HepG2 (cell line): Measurements from ENCODE around the gene TH. TPM values are rescaled to one million over a fixed set of nuclear protein-coding genes. Genes with fewer than 3 reads are reported as not detected.

Experiments
- CHD4 ChIP-seq: fragments of 200-600 bp; sonication (generic); IDR thresholded peaks from 2 replicates; pipeline ENCODE4 v1.7.0; 2017; ENCODE audit warnings: mild to moderate bottlenecking, low read length, borderline replicate concordance
- CREM ChIP-seq, 2 experiments: sonication (generic) in 1 of 2; formaldehyde crosslinking in 1 of 2; IDR thresholded peaks; 2 replicates each; pipeline versions ENCODE4 v1.4.0 to v1.6.1; 2016 to 2020; ENCODE audit warnings: antibody characterized with exemption in 1 of 2, mild to moderate bottlenecking in 1 of 2, missing genetic modification reagents in 1 of 2
- DMAP1 ChIP-seq: IDR thresholded peaks from 2 replicates; pipeline ENCODE4 v1.6.1; 2016
- FOXO1 ChIP-seq: sonication (generic); formaldehyde crosslinking; IDR thresholded peaks from 2 replicates; pipeline ENCODE4 v1.4.0; 2020; ENCODE audit warnings: missing genetic modification reagents
- MTA1 ChIP-seq: sonication (generic); formaldehyde crosslinking; IDR thresholded peaks from 2 replicates; pipeline ENCODE4 v1.4.0; 2020; ENCODE audit warnings: missing genetic modification reagents, mild to moderate bottlenecking, borderline replicate concordance
- NFKBIZ ChIP-seq: IDR thresholded peaks from 2 replicates; pipeline ENCODE4 v1.6.1; 2018; ENCODE audit warnings: missing genetic modification reagents, missing compliant biosample characterization
- SIX1 ChIP-seq: sonication (generic); formaldehyde crosslinking; IDR thresholded peaks from 2 replicates; pipeline ENCODE4 v1.4.0; 2020; ENCODE audit warnings: missing genetic modification reagents, borderline replicate concordance
- SMC3 ChIP-seq: IDR thresholded peaks from 2 replicates; pipeline ENCODE4 v1.6.1; 2011; ENCODE audit warnings: low read length, improper control_type of control experiment
- SP1 ChIP-seq, 2 experiments: fragments of 450-650 bp in 1 of 2; sonication (generic) in 1 of 2; formaldehyde crosslinking in 1 of 2; IDR thresholded peaks; 2 replicates each; pipeline versions ENCODE4 v1.4.0 to v1.6.1; 2016 to 2020; ENCODE audit warnings: missing genetic modification reagents in 1 of 2
- TBX2 ChIP-seq: sonication (generic); formaldehyde crosslinking; IDR thresholded peaks from 2 replicates; pipeline ENCODE4 v1.5.0; 2020; ENCODE audit warnings: missing genetic modification reagents, mild to moderate bottlenecking, borderline replicate concordance
- TCF12 ChIP-seq, 2 experiments: fragments of 450-650 bp in 1 of 2; sonication (generic) in 1 of 2; formaldehyde crosslinking in 1 of 2; IDR thresholded peaks; 2 replicates each; pipeline versions ENCODE4 v1.6.1 to v1.8.0; 2017 to 2022; ENCODE audit warnings: antibody characterized with exemption in 1 of 2, mild to moderate bottlenecking in 1 of 2, missing genetic modification reagents in 1 of 2, moderate library complexity in 1 of 2
- ZBTB21 ChIP-seq: sonication (generic); formaldehyde crosslinking; IDR thresholded peaks from 2 replicates; pipeline ENCODE4 v1.4.0; 2020; ENCODE audit warnings: missing genetic modification reagents
- ZMYM3 ChIP-seq: sonication (generic); formaldehyde crosslinking; IDR thresholded peaks from 2 replicates; pipeline ENCODE4 v1.5.1; 2020; ENCODE audit warnings: mild to moderate bottlenecking, missing genetic modification reagents
- ZNF547 ChIP-seq: sonication (generic); formaldehyde crosslinking; IDR thresholded peaks from 2 replicates; pipeline ENCODE4 v1.5.1; 2020; ENCODE audit warnings: mild to moderate bottlenecking, missing genetic modification reagents
- polyA plus RNA-seq, 8 experiments: library from polyadenylated mRNA; depleted of rRNA in 3 of 8; stranded (reverse) in 7 of 8; unstranded in 1 of 8; fragments of >200 nt; fragmentation: Illumina TruSeq in 4 of 8; extraction: Trizol in 4 of 8; gene quantifications; 2 replicates each; pipeline versions ENCODE4 v1.2.1 to v1.2.3, GENCODE V29; 2011 to 2016; ENCODE audit warnings: low read depth in 4 of 8, missing spikeins in 1 of 8, mixed read lengths in 1 of 8; ENCODE audit not compliant: insufficient read depth in 1 of 8
- total RNA-seq, 5 experiments: library from RNA; depleted of rRNA; stranded (reverse); fragments of >200 nt; fragmentation: Illumina TruSeq; extraction: Trizol; gene quantifications; 2 replicates each; pipeline ENCODE4 v1.2.3, GENCODE V29; 2016; ENCODE audit warnings: low read depth in 1 of 5
- TF ChIP-seq, protein P1 (sequence below): sonication (generic); formaldehyde crosslinking; IDR thresholded peaks from 2 replicates; pipeline ENCODE4 v1.4.0; 2020; ENCODE audit warnings: mild to moderate bottlenecking, missing genetic modification reagents, borderline replicate concordance
- TF ChIP-seq, protein P2 (sequence below): sonication (generic); formaldehyde crosslinking; IDR thresholded peaks from 2 replicates; pipeline ENCODE4 v1.4.0; 2020; ENCODE audit warnings: missing genetic modification reagents, borderline replicate concordance
- TF ChIP-seq, protein P3 (sequence below): sonication (generic); formaldehyde crosslinking; IDR thresholded peaks from 2 replicates; pipeline ENCODE4; 2020; ENCODE audit warnings: missing genetic modification reagents, mild to moderate bottlenecking, borderline replicate concordance
- TF ChIP-seq, protein P4 (sequence below): sonication (generic); formaldehyde crosslinking; IDR thresholded peaks from 2 replicates; pipeline ENCODE4 v1.9.0; 2022; ENCODE audit warnings: low read depth, missing genetic modification reagents

TH gene
- total and polyA plus RNA-seq, 2 of the 13 experiments (the other 11 are each of a cell fraction or from before 2014, with no cell fraction given): 0.36 TPM; not detected in 1

DNA sequence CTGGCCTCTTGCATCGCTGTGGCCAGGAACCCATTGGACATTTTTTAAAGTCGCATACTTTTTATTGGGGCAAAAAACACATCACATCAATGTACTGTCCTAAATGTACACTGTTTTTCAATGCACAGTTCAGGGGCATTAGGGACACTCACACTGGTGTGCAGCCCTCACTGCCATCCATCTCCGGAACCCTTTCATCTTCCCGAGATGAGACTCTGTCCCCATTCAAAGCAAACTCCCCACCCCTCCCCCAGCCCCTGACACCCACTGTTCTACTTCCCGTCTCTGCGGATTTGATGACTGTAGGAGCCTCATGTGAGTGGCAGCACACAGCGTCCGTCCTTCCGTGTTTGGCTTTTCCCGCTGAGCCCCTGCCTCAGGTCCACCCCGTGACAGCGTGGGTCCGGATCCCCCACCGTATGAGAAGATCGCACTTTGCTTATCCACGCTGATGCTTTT lies 41.8 kb upstream of the TH start (continued):
- TF ChIP-seq SMC3 (0 out of 2 replicates have a peak, but pooled peaks have one; percentile 13), FOXO1 (0 out of 2 replicates have a peak, but pooled peaks have one; percentile 42), TCF12 (IDR thresholded peaks at IDR 0.05) (no peak), TCF12 (CRISPR knock-in tag; IDR thresholded peaks at IDR 0.05) (0 out of 2 replicates have a peak, but pooled peaks have one; percentile 49), CHD4 (no peak), TBX2 (peak; percentile 75), ZMYM3 (peak; percentile 72; the same call in 1 of the 2 replicates), ZNF547 (CRISPR knock-in tag) (0 out of 2 replicates have a peak, but pooled peaks have one; percentile 8), MTA1 (0 out of 2 replicates have a peak, but pooled peaks have one; percentile 25), ZBTB21 (no peak), CREM (IDR thresholded peaks at IDR 0.05) (peak; percentile 65), CREM (CRISPR knock-in tag; IDR thresholded peaks at IDR 0.05) (no peak), DMAP1 (CRISPR knock-in tag) (no peak), SIX1 (peak; percentile 29; the same call in 1 of the 2 replicates), SP1 (IDR thresholded peaks at IDR 0.05) (no peak), SP1 (CRISPR knock-in tag; IDR thresholded peaks at IDR 0.05) (peak; percentile 24; the same call in 1 of the 2 replicates), NFKBIZ (CRISPR knock-in tag) (0 out of 2 replicates have a peak, but pooled peaks have one; percentile 23)
- TF ChIP-seq, protein P1, sequence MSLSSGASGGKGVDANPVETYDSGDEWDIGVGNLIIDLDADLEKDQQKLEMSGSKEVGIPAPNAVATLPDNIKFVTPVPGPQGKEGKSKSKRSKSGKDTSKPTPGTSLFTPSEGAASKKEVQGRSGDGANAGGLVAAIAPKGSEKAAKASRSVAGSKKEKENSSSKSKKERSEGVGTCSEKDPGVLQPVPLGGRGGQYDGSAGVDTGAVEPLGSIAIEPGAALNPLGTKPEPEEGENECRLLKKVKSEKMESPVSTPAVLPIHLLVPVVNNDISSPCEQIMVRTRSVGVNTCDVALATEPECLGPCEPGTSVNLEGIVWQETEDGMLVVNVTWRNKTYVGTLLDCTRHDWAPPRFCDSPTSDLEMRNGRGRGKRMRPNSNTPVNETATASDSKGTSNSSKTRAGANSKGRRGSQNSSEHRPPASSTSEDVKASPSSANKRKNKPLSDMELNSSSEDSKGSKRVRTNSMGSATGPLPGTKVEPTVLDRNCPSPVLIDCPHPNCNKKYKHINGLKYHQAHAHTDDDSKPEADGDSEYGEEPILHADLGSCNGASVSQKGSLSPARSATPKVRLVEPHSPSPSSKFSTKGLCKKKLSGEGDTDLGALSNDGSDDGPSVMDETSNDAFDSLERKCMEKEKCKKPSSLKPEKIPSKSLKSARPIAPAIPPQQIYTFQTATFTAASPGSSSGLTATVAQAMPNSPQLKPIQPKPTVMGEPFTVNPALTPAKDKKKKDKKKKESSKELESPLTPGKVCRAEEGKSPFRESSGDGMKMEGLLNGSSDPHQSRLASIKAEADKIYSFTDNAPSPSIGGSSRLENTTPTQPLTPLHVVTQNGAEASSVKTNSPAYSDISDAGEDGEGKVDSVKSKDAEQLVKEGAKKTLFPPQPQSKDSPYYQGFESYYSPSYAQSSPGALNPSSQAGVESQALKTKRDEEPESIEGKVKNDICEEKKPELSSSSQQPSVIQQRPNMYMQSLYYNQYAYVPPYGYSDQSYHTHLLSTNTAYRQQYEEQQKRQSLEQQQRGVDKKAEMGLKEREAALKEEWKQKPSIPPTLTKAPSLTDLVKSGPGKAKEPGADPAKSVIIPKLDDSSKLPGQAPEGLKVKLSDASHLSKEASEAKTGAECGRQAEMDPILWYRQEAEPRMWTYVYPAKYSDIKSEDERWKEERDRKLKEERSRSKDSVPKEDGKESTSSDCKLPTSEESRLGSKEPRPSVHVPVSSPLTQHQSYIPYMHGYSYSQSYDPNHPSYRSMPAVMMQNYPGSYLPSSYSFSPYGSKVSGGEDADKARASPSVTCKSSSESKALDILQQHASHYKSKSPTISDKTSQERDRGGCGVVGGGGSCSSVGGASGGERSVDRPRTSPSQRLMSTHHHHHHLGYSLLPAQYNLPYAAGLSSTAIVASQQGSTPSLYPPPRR (CRISPR knock-in tag): peak; percentile 58; the same call in 1 of the 2 replicates
- TF ChIP-seq, protein P2, sequence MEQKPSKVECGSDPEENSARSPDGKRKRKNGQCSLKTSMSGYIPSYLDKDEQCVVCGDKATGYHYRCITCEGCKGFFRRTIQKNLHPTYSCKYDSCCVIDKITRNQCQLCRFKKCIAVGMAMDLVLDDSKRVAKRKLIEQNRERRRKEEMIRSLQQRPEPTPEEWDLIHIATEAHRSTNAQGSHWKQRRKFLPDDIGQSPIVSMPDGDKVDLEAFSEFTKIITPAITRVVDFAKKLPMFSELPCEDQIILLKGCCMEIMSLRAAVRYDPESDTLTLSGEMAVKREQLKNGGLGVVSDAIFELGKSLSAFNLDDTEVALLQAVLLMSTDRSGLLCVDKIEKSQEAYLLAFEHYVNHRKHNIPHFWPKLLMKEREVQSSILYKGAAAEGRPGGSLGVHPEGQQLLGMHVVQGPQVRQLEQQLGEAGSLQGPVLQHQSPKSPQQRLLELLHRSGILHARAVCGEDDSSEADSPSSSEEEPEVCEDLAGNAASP (CRISPR knock-in tag): peak; percentile 76; the same call in 1 of the 2 replicates
- TF ChIP-seq, protein P3, sequence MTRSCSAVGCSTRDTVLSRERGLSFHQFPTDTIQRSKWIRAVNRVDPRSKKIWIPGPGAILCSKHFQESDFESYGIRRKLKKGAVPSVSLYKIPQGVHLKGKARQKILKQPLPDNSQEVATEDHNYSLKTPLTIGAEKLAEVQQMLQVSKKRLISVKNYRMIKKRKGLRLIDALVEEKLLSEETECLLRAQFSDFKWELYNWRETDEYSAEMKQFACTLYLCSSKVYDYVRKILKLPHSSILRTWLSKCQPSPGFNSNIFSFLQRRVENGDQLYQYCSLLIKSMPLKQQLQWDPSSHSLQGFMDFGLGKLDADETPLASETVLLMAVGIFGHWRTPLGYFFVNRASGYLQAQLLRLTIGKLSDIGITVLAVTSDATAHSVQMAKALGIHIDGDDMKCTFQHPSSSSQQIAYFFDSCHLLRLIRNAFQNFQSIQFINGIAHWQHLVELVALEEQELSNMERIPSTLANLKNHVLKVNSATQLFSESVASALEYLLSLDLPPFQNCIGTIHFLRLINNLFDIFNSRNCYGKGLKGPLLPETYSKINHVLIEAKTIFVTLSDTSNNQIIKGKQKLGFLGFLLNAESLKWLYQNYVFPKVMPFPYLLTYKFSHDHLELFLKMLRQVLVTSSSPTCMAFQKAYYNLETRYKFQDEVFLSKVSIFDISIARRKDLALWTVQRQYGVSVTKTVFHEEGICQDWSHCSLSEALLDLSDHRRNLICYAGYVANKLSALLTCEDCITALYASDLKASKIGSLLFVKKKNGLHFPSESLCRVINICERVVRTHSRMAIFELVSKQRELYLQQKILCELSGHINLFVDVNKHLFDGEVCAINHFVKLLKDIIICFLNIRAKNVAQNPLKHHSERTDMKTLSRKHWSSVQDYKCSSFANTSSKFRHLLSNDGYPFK (CRISPR knock-in tag): 0 out of 2 replicates have a peak, but pooled peaks have one; percentile 24
- TF ChIP-seq, protein P4, sequence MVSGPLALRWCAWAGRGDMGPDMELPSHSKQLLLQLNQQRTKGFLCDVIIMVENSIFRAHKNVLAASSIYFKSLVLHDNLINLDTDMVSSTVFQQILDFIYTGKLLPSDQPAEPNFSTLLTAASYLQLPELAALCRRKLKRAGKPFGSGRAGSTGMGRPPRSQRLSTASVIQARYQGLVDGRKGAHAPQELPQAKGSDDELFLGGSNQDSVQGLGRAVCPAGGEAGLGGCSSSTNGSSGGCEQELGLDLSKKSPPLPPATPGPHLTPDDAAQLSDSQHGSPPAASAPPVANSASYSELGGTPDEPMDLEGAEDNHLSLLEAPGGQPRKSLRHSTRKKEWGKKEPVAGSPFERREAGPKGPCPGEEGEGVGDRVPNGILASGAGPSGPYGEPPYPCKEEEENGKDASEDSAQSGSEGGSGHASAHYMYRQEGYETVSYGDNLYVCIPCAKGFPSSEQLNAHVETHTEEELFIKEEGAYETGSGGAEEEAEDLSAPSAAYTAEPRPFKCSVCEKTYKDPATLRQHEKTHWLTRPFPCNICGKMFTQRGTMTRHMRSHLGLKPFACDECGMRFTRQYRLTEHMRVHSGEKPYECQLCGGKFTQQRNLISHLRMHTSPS (CRISPR knock-in tag): peak; percentile 78
